Left lung (tissue), 10 donors: ENCODE measurements around the gene PPFIA2. TPM values are rescaled to one million over a fixed set of nuclear protein-coding genes. Genes with fewer than 3 reads are reported as not detected.

Experiments used
- ATAC-seq: fragments of 200-7000 bp; cut with Tn5 transposase; one replicate; pipeline ENCODE4 v1.9.1; 2020; ENCODE audit warnings: moderate library complexity
- DNase-seq, 4 donors: peaks; one replicate each; pipeline ENCODE4 v3.0.0-alpha.2; 2013 to 2020
- H3K27ac ChIP-seq, 2 donors: fragments of 200-600 bp; sonication (generic) in 1 of 2; one replicate each; pipeline versions ENCODE4 v1.5.0 to v1.8.0; 2020 to 2021
- H3K27me3 ChIP-seq, 2 donors: fragments of 200-600 bp; sonication (generic) in 1 of 2; one replicate each; pipeline versions ENCODE4 v1.5.0 to v1.8.0; 2020 to 2021
- H3K36me3 ChIP-seq, 2 donors: fragments of 200-600 bp; sonication (generic) in 1 of 2; one replicate each; pipeline versions ENCODE4 v1.5.0 to v1.8.0; 2020 to 2021
- H3K4me1 ChIP-seq, 2 donors: fragments of 200-600 bp; one replicate each; pipeline ENCODE4 v1.8.0; 2021
- H3K4me3 ChIP-seq, 2 donors: fragments of 200-600 bp; sonication (generic) in 1 of 2; one replicate each; pipeline versions ENCODE4 v1.5.0 to v1.8.0; 2020 to 2021; ENCODE audit warnings: mild to moderate bottlenecking in 1 of 2
- H3K9me3 ChIP-seq, 2 donors: fragments of 200-600 bp; sonication (generic) in 1 of 2; one replicate each; pipeline versions ENCODE4 v1.5.0 to v1.8.0; 2020 to 2021
- intact Hi-C, 2 donors: fragments of 100-400 bp; cut with DNase I; formaldehyde crosslinking; loops; one replicate each; pipeline versions ENCODE4 v1.11.2 to v1.14.2; 2022
- polyA plus RNA-seq, 6 donors: library from polyadenylated mRNA; unstranded; fragments of 120-200 nt; gene quantifications; one replicate each; pipeline ENCODE4 v1.2.1, GENCODE V29; 2013; ENCODE audit not compliant: insufficient read length in 6 of 6
- total RNA-seq, 2 donors: library from RNA; stranded (reverse); fragmentation: NEBNext Ultra II Directional; extraction: Animal tissue kit (Norgen Biotek cat#: 25700); gene quantifications; one replicate each; pipeline ENCODE4 v1.2.1, GENCODE V29; 2021
- TF ChIP-seq, protein P1 (sequence below), 2 donors: fragments of 200-600 bp; sonication (generic) in 1 of 2; IDR thresholded peaks; one replicate each; pipeline versions ENCODE4 v1.5.0 to v1.8.0; 2021; ENCODE audit warnings: antibody characterized with exemption in 2 of 2
- donor health status: DM: no; HTN: yes; CAD: no.
- donor health status: DM: no; HTN: no; CAD: no.

PPFIA2 gene
- total and polyA plus RNA-seq, 8 donors, result 1.1 to 3.5 (median 1.9) TPM

DNA sequence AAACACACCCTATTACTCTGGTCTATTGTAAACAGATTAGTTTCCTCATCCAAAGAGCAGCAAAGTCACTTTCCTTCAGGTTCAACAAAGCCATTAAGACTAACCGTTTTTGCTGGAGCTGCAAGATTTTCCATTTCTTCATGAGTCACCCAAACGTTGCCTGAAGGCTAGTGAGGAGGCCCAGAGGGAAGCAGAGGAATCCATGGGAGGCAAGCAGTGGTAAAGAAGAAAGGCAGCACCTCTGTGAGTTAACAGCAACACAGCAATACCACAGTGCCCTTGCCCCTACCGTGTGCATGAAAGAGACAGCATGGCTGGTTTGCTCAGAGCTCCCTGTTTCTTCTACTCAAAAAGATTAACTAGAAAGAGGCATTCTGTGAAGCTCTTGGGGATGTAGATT, 475.0 kb downstream of the PPFIA2 start:
- Histone ChIP-seq H3K4me3 (no peak overlapping the region), H3K9me3 (no peaks in the 10 kb centered on the region), H3K27ac (no peak overlapping the region), H3K36me3 (no peaks in the 10 kb centered on the region), H3K27me3 (no peaks in the 10 kb centered on the region), H3K4me1 (no peaks in the 10 kb centered on the region)
- intact Hi-C loops, result no loop called here
- ATAC-seq (no peak), DNase-seq (no peak)
- TF ChIP-seq, protein P1, sequence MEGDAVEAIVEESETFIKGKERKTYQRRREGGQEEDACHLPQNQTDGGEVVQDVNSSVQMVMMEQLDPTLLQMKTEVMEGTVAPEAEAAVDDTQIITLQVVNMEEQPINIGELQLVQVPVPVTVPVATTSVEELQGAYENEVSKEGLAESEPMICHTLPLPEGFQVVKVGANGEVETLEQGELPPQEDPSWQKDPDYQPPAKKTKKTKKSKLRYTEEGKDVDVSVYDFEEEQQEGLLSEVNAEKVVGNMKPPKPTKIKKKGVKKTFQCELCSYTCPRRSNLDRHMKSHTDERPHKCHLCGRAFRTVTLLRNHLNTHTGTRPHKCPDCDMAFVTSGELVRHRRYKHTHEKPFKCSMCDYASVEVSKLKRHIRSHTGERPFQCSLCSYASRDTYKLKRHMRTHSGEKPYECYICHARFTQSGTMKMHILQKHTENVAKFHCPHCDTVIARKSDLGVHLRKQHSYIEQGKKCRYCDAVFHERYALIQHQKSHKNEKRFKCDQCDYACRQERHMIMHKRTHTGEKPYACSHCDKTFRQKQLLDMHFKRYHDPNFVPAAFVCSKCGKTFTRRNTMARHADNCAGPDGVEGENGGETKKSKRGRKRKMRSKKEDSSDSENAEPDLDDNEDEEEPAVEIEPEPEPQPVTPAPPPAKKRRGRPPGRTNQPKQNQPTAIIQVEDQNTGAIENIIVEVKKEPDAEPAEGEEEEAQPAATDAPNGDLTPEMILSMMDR (IDR thresholded peaks at IDR 0.05), result no peak

DNA sequence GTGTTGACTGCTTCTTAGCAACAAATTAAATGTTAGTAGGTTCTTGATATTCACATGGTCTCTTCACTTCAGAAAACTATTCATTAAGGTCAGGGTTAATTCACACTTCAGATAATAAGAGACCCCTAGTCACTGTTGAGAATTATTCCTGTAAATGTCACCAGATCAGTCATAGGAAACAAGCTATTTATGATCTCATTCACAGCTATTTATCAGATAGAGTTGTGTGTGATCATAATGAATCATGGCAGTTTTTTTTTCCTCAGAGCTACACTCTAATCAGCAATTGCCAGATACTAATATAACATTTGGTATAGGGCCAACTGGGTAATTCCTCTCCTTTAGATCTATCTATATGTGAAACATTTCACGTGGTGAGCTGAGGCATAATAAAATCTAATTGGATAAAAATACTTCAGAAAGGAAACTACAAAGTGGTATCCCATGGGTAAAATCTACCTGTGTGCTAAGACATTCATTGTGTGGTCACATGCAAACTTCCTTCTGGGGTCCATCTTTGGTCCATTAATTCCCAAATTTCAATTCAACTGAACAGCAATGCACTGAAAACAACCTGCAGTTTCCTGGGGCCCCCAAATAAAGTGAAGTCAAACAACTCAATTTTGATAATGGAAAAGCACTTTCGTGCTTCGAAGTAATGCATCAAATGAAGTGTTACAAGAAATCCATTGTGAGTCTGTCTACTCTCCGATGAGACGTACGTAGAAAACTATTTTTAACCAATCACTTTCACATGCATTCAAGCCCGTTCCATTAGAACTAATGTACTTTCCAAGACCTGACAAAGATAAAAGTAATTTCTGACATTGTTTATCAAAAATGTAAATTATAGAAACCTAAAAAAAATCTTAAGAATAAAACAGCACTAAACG, 484.3 kb downstream of the PPFIA2 start:
- H3K36me3 ChIP-seq, result no peaks in the 10 kb centered on the region
- TF ChIP-seq, protein P1 (IDR thresholded peaks at IDR 0.05), result no peak
- no peaks in the 10 kb centered on the region for H3K9me3 ChIP-seq
- no peak overlapping the region for H3K4me3 ChIP-seq
- H3K27me3 ChIP-seq, result no peaks in the 10 kb centered on the region
- intact Hi-C loops, result no loop called here
- no peaks in the 10 kb centered on the region for H3K4me1 ChIP-seq
- no peak overlapping the region for H3K27ac ChIP-seq
- ATAC-seq (no peak), DNase-seq (no peak)

DNA sequence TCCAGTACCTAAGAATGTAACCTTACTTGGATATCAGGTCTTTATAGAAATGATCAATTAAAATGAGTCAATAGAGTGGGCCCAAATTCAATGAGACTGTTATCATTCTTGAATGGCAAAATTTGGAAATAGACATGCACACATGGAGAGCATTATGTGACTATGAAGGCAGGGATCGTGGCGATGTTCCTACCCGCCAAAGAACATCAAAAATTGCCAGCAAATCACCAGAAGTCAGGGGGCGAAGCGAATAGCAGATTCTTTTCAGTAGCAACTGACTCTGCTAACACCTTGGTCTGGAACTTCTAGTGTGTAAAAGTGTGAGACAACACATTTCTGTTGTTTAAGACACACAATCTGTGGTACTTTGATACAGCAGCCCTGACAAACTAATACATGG, 488.8 kb downstream of the PPFIA2 start:
- H3K4me3 ChIP-seq, result no peak overlapping the region
- H3K9me3 ChIP-seq, result no peaks in the 10 kb centered on the region
- H3K27ac ChIP-seq, result no peak overlapping the region
- H3K4me1 ChIP-seq, result no peaks in the 10 kb centered on the region
- no peaks in the 10 kb centered on the region for H3K36me3 ChIP-seq
- TF ChIP-seq, protein P1 (IDR thresholded peaks at IDR 0.05), result no peak
- ATAC-seq (no peak), DNase-seq (no peak)
- H3K27me3 ChIP-seq, result no peaks in the 10 kb centered on the region
- intact Hi-C loops, result no loop called here

DNA sequence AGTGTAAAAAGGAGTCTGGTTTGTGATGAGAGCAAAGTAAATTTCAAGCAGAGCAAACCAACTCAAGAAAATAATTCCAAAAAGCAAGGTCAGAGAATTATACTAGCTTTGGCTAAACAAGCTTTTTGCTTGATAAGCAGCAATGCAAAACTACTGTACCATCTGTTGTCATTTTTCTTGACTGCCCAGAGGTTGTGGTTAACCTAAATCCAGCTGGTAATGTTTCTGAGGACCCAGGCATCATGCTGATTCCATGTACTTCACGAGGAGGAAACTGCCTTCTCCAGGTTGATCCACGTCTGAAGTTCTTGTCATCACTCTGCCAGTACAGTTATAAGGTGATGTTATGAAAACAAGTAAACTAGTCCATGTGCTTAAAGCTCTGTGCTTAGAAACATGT, 496.1 kb downstream of the PPFIA2 start:
- Histone ChIP-seq H3K4me3 (no peak overlapping the region), H3K27ac (no peak overlapping the region), H3K4me1 (no peaks in the 10 kb centered on the region), H3K36me3 (no peaks in the 10 kb centered on the region), H3K27me3 (no peaks in the 10 kb centered on the region), H3K9me3 (no peaks in the 10 kb centered on the region)
- intact Hi-C loops, result no loop called here
- DNase-seq, result no peak
- TF ChIP-seq, protein P1 (IDR thresholded peaks at IDR 0.05), result no peak
- no peak for ATAC-seq

DNA sequence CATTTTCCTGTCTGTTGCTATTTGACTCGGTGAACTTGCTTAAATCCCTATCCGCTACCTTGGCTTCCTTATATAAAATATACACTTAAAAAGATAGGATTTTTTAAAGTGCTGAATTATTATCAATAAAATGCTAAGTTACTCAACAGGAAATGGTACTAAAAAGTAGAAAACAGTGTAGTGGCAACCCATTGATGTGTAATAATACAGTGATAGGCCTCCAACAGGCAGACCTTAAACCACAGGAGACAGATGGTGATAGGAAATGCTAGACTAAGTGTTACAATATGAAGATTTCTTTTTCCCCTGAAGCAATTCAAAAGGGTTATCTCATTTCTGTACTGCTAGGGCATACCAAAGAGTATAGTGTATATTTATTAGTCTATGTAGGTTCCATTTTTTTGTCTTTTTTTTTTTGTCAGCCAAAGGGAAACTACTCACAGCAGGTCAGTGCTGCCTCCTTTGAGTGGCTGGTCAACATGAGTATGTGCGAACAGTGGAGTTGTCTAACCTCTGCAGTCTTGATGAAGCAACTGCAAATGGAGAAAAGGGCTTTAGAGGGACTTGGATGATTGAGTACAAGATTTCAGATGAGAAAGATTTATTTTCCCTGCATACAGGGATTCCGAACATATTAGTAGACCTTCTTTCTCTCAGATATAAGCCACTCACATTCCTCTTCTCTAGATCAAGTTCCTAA, 497.5 kb downstream of the PPFIA2 start:
- Histone ChIP-seq H3K27me3 (no peaks in the 10 kb centered on the region), H3K4me1 (no peaks in the 10 kb centered on the region), H3K4me3 (no peak overlapping the region), H3K27ac (no peak overlapping the region), H3K9me3 (no peaks in the 10 kb centered on the region), H3K36me3 (no peaks in the 10 kb centered on the region)
- TF ChIP-seq, protein P1 (IDR thresholded peaks at IDR 0.05), result no peak
- DNase-seq (no peak), ATAC-seq (no peak)
- intact Hi-C loops, result no loop called here
